Fibroblast of lung (primary cell): ENCODE measurements around the gene DNAL1. TPM values are rescaled to one million over a fixed set of nuclear protein-coding genes. Genes with fewer than 3 reads are reported as not detected.
A peak's percentile ranks its signal among the peaks of the same experiment; 100 is the strongest.

Source experiments
- DNase-seq, 2 donors: peaks; one replicate each; pipeline versions ENCODE4 v3.0.0 to v3.0.0-alpha.2; 2010; ENCODE audit warnings: low read depth in 2 of 2
- H2AFZ ChIP-seq: 2 replicates; pipeline ENCODE4 v1.5.1; 2012; ENCODE audit warnings: low read length, control low read depth, inconsistent platforms
- H3K27ac ChIP-seq: 2 replicates; pipeline ENCODE4 v1.5.1; 2011; ENCODE audit warnings: low read length, control low read depth; ENCODE audit not compliant: insufficient read depth
- H3K27me3 ChIP-seq: 2 replicates; pipeline ENCODE4 v1.5.1; 2011; ENCODE audit warnings: mild to moderate bottlenecking, low read length; ENCODE audit not compliant: control insufficient read depth, insufficient read depth
- H3K36me3 ChIP-seq: 2 replicates; pipeline ENCODE4 v1.5.1; 2011; ENCODE audit warnings: low read length; ENCODE audit not compliant: control insufficient read depth, insufficient read depth
- H3K4me1 ChIP-seq: 2 replicates; pipeline ENCODE4 v1.5.1; 2011; ENCODE audit warnings: low read length; ENCODE audit not compliant: control insufficient read depth, insufficient read depth; ENCODE audit errors: extremely low read depth
- H3K4me2 ChIP-seq: 2 replicates; pipeline ENCODE4 v1.5.1; 2011; ENCODE audit warnings: low read length, control low read depth; ENCODE audit not compliant: insufficient read depth; ENCODE audit errors: extremely low read depth
- H3K4me3 ChIP-seq, 4 experiments: fragments of 200-600 bp in 1 of 4; sonication (generic) in 1 of 4; replicated peaks in 1 of 4; 2 replicates each; pipeline ENCODE4 v1.5.1; 2011 to 2016; ENCODE audit warnings: low read length in 4 of 4, low read depth in 3 of 4, mild to moderate bottlenecking in 3 of 4, control low read depth in 2 of 4, inconsistent platforms in 1 of 4, mixed read lengths in 1 of 4; ENCODE audit not compliant: insufficient read depth in 1 of 4; ENCODE audit errors: control extremely low read depth in 1 of 4
- H3K79me2 ChIP-seq: 2 replicates; pipeline ENCODE4 v1.5.1; 2012; ENCODE audit warnings: mild to moderate bottlenecking, low read length, inconsistent platforms; ENCODE audit not compliant: control insufficient read depth, insufficient read depth
- H3K9ac ChIP-seq: 2 replicates; pipeline ENCODE4 v1.5.1; 2011; ENCODE audit warnings: mild to moderate bottlenecking, low read length, control low read depth; ENCODE audit not compliant: insufficient read depth
- H3K9me3 ChIP-seq: 2 replicates; pipeline ENCODE4 v1.5.1; 2012; ENCODE audit warnings: low read depth, low read length; ENCODE audit not compliant: control insufficient read depth, insufficient read depth
- H4K20me1 ChIP-seq: 2 replicates; pipeline ENCODE4 v1.5.1; 2011; ENCODE audit warnings: low read length; ENCODE audit not compliant: control insufficient read depth, insufficient read depth; ENCODE audit errors: extremely low read depth
- CTCF ChIP-seq, 2 donors: IDR thresholded peaks in 1 of 2; conservative IDR thresholded peaks in 1 of 2; 1 replicate in 1 of 2; 2 replicates in 1 of 2; pipeline ENCODE4 v1.5.1; 2011 to 2012; ENCODE audit warnings: low read length in 2 of 2, control low read depth in 1 of 2, inconsistent platforms in 1 of 2, low read depth in 1 of 2, mild to moderate bottlenecking in 1 of 2
- EZH2 ChIP-seq: IDR thresholded peaks from 2 replicates; pipeline ENCODE4 v1.5.1; 2012; ENCODE audit warnings: low read length, control low read depth, mild to moderate bottlenecking; ENCODE audit errors: missing control alignments
- polyA plus RNA-seq, 2 donors: library from polyadenylated mRNA; depleted of rRNA in 1 of 2; stranded (reverse) in 1 of 2; unstranded in 1 of 2; fragments of >200 nt; gene quantifications; 2 replicates each; pipeline ENCODE4 v1.2.1, GENCODE V29; 2011 to 2012; ENCODE audit warnings: missing spikeins in 1 of 2
- total RNA-seq: library from RNA; depleted of rRNA; stranded (reverse); fragments of >200 nt; gene quantifications from 2 replicates; pipeline ENCODE4 v1.2.1, GENCODE V29; 2014

Gene DNAL1
- total and polyA plus RNA-seq, 2 donors (not counting 1 experiment from before 2014, with no cell fraction given) = 5.3 to 11.3 TPM

- Histone ChIP-seq H3K4me1 (peaks cover 5% of the 10 kb centered on the region), H3K4me2 (peak overlapping the region; percentile 86), H3K27ac (peak overlapping the region; percentile 86), H3K79me2 (peaks cover 37% of the 10 kb centered on the region), H4K20me1 (no peaks in the 10 kb centered on the region), H3K9me3 (no peaks in the 10 kb centered on the region), H3K36me3 (peaks cover 14% of the 10 kb centered on the region), H3K9ac (peak overlapping the region; percentile 80), H2AFZ (no peak overlapping the region), H3K4me3 (peak overlapping the region; percentile 42 to 92 (median 80)), H3K27me3 (no peaks in the 10 kb centered on the region)
- peak; percentile 39 to 47 for DNase-seq
- no peak for TF ChIP-seq EZH2
- no peak for TF ChIP-seq CTCF (conservative IDR thresholded peaks at IDR 0.05 in 1 of 2, IDR thresholded peaks at IDR 0.05 in 1 of 2; ENCODE audit: low read depth in 1 of 2, low read length in 2 of 2)
These were observed 69.9 kb downstream of the DNAL1 start for GRCh38 chr14:73714656-73715081.

- no peak for DNase-seq
- H3K36me3 ChIP-seq = peaks cover 18% of the 10 kb centered on the region
- peaks cover 5% of the 10 kb centered on the region for H3K4me1 ChIP-seq
- no peaks in the 10 kb centered on the region for H4K20me1 ChIP-seq
- H3K4me3 ChIP-seq = no peak overlapping the region
- peaks cover 32% of the 10 kb centered on the region for H3K79me2 ChIP-seq
- no peaks in the 10 kb centered on the region for H3K27me3 ChIP-seq
- no peak overlapping the region for H3K9ac ChIP-seq
- TF ChIP-seq EZH2 = no peak
- TF ChIP-seq CTCF (conservative IDR thresholded peaks at IDR 0.05 in 1 of 2, IDR thresholded peaks at IDR 0.05 in 1 of 2; ENCODE audit: low read depth in 1 of 2, low read length in 2 of 2) = no peak
- H3K4me2 ChIP-seq = no peak overlapping the region
- no peaks in the 10 kb centered on the region for H3K9me3 ChIP-seq
- H3K27ac ChIP-seq = no peak overlapping the region
- H2AFZ ChIP-seq = no peak overlapping the region
These were observed 70.9 kb downstream of the DNAL1 start for GRCh38 chr14:73715707-73716106.

- peaks cover 5% of the 10 kb centered on the region for H3K4me1 ChIP-seq
- no peak overlapping the region for H3K4me2 ChIP-seq
- H3K9me3 ChIP-seq = no peaks in the 10 kb centered on the region
- H2AFZ ChIP-seq = no peak overlapping the region
- H3K27ac ChIP-seq = no peak overlapping the region
- no peak overlapping the region for H3K4me3 ChIP-seq
- TF ChIP-seq CTCF (conservative IDR thresholded peaks at IDR 0.05 in 1 of 2, IDR thresholded peaks at IDR 0.05 in 1 of 2; ENCODE audit: low read depth in 1 of 2, low read length in 2 of 2) = no peak
- TF ChIP-seq EZH2 = no peak
- peak in 1 of 2 donors; percentile 68 for DNase-seq
- peaks cover 29% of the 10 kb centered on the region for H3K36me3 ChIP-seq
- H3K79me2 ChIP-seq = peaks cover 17% of the 10 kb centered on the region
- no peaks in the 10 kb centered on the region for H3K27me3 ChIP-seq
- no peak overlapping the region for H3K9ac ChIP-seq
- no peaks in the 10 kb centered on the region for H4K20me1 ChIP-seq
These were observed 72.5 kb downstream of the DNAL1 start for GRCh38 chr14:73717266-73717665.
